Kidney capillary endothelial cell (primary cell): Measurements from ENCODE around the gene SERTAD2.

Experiments
- DNase-seq: peaks from one replicate; pipeline ENCODE4 v3.0.0-alpha.2; 2018; ENCODE audit warnings: low spot score

The SERTAD2 gene, protein sequence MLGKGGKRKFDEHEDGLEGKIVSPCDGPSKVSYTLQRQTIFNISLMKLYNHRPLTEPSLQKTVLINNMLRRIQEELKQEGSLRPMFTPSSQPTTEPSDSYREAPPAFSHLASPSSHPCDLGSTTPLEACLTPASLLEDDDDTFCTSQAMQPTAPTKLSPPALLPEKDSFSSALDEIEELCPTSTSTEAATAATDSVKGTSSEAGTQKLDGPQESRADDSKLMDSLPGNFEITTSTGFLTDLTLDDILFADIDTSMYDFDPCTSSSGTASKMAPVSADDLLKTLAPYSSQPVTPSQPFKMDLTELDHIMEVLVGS

DNA sequence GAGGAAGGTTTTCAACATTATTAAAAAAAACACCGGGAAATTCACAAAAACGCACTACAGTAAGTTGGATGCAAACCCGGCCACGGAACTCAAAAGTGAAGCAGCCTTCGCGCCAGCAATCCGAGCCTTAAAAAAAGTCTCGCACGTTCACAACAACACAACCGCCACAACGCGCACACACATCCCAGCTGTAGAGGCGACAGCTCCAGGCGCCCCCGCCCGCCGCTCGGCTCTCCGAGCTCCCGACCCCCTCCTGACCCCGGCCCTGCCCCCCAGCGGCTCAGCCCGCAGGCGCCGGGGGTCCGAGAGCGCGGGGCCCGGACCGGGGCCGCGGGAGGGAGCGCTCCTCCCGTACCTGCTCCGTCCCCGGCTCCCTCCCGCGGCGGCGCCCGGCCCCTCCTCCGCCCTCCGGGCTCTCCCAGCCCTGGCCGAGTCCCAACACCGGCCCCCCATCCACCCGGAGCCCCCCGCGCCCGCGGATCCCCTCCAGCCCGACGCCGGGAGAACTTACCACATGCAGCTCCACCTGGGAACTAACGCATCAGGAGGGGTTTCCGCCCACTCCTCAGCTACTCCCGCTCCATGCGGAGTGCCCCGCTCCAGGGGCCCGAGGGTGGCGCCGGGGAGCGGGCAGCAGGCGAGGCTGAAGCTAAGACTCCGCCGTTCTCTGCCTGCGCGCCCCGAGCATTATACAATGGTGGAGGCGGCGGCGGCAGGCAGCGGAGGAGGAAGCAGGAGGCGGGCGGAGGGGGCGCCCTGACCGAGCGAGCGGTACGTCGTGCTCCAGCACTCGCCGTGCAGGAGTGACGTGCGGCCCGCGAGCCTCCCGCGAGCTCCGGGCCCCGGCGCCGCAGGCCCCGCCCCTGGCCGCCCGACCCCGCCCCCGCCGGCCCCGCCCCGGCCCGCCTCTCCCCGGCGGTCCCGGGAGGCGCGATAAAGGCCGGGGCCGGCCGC, at the start of gene SERTAD2:
SERTAD2 (minus strand) TSS at position 805 of the 954 bp plus-strand sequence. CDS start 17,042 bp downstream, outside the sequence.
- peak; percentile 74 for DNase-seq

DNA sequence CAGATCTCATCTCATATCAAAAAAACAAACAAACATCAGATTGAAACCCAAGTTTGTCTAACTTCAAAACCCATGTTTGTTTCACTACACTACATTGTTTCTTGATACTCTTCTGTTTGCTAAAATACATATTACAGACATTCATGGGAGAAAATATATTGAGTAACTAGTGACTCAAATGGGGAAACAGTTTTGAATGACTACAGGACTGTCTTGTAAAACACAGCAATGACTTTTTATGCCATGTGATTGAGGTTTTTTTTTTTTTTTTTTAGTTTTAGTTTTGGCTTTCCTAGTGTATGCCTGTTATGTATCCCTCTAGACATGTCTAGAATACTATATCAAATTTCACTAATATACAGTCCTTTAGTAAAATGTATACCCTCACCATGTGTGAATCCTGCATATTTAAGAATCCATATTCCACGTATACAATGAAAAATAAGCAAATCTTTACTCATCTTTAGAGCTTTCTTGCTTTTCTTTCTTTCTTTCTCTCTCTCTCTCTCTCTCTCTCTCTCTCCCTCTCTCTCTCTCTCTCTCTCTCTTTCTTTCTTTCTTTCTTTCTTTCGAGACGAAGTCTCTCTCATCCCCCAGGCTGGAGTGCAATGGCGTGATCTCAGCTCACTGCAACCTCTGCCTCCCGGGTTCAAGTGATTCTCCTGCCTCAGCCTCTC, 46.6 kb upstream of the SERTAD2 start:
- DNase-seq = no peak

DNA sequence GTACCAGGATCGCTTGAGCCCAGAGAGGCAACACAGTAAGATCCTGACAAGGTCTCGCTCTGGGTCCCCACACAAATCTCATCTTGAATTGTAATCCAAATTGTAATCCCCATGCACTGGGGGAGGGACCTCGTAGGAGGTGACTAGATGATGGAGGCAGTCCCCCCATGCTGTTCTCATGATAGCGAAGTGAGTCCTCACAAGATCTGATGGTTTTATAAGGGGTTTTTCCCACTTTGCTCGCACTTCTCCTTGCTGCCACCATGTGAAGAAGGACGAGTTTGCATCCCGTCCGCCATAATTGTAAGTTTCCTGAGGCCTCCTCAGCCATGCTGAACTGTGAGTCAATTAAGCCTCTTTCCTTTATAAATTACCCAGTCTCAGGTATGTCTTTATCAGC, 46.0 kb upstream of the SERTAD2 start:
- no peak for DNase-seq

DNA sequence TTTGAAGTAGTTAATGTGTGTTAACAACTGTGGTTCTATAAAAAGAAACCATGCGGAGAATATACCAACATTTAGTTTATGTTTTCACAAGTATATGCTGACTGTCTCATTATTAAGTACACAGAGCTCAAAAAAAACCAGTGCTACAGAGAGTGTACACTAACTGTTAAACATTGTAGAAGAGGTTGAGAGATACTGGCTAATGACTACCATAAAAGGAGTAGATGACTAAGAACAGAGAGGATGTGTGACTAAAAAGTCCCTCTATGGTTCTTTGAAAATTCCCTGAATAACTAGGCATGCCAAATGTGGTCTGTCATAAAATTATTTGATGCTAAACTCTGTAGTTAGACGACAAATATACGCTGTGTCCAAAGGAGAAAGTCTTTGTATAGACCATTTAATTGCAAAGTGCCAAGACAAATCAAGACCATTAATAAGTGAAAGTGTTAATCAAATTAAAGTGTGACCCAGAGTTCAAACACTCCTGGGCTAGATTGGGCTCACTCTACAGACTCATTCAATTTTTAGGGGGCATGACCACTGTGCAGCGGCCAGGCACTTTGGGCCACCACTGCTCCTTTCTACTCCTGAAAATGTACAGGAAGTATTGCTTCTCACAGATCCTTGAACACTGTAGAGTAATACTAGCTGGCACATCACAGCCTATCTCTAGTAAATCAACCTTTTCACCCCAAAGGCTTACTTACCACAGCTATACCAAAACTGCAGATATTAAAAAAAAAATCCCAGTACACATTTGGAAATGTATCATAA, 45.1 kb upstream of the SERTAD2 start:
- DNase-seq = peak; percentile 99

DNA sequence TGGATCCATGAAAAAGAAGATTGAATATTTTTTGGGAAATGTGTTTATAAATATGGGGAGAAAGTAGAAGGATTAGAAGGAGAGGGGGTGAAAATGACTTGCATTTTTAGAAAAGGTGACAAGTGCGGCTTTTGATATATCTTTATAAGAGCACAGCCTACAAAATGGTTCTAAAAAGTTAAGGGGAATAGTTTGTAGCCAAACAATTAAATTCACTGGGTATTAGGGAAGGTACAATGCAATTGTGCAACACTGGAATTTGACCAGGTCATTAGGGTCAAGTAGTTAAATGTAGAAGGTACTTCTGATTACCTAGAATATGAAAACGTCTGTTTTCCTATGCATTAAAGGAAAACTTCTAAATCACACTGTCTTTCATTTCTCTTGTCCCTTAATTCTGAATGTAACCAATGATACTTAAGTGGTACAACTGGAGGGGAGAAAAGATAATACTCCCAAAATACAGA, 44.5 kb upstream of the SERTAD2 start:
- no peak for DNase-seq

DNA sequence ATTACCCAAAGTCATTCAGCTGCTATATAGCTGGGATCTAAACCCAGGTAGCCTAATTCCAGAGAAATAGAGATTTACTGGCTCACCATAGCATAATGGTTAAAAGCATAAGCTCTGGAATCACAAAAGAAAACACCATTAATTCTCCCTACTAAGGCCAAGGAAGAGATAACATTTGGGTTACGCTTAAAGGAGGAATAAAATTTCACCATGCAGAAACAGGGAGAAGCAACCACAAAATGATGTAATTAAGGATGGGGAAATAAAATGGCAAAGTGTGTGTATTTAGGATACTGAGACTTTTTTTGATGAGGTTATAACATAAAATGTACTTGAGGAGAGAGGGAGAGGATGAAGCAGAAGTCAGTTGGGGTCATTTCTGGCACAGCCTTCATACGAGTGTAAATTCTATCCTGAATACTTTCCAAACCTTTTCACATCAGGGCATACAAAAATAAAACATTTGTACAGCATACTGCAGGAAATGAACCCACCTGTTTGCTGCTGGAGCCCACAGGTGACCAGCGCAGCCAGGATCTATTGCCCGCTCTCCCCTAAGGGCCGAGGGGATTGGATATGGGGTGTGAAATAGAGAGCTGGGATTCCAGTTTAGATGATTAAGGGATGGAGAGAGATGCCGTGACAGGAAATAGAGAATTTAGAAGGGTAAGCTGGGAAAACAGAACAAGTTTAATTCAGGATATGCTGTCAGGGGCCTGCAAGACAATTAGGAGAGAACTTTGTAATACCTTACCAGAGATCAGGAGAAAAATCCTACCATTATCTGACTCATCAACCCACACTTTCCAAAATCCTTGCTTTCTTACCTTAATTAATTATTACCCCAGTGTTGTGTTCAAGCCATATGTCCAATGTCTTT, 43.8 kb upstream of the SERTAD2 start:
- no peak for DNase-seq

DNA sequence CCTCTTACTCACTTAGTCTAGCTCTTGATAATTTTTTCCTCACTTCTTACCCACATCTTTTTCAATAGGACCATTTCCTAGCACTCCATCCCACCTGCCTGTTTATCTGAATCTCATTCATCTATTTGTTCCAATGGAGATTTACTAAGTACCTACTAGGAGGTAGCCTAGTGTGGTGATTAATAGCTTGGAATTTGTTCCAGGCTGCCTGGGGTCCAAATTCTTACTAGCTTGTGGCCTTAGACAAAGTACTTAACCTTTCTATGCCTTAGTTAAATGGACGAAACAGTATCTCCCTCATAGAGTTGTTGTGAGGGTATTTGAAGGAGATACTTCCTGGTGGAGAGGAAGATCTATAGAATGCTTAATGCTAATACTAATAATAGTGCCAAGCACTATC, 42.9 kb upstream of the SERTAD2 start:
- no peak for DNase-seq

DNA sequence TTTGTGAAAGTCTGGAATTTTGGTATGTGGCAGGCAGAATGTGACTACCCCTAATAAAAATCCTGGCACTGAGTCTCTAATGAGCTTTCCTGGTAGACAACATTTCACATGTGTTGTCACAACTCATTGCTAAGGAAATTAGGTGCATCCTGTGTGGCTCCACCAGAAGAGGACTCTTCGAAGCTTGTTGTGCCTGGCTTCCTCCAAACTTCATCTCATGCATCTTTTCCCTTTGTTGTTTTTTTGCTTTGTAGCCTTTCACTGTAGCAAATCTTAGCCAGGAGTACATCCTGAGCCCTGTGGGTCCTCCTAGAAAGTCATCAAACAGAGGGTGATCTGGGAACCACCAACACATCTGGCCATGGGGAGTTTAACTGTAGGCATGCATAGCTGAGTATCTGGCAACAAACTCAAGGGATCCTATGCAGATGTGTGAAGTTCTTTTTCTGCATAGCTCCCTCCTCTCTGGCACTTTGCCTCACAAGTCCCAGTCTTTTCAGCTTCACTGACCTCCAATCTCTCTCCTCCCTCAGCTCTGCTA, 42.1 kb upstream of the SERTAD2 start:
- peak; percentile 87 for DNase-seq

DNA sequence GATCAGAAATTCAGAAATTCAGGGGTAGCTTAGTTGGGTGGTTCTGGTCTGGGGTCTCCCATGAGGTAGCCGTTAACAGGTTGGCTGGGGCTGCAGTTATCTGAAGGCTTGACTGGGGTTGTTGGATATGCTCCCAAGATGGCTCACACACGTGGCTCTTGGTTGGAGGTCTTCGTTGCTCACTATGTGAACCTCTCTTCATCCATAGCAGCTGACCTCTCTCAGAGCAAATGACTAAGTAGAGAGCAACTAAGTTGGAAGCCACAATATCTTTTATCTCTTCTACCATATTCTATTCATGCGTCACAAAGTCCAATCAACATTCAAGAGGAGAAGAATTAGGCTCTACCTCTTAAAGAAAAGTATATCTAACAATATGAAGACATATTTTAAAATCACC, 38.7 kb upstream of the SERTAD2 start:
- DNase-seq = no peak

DNA sequence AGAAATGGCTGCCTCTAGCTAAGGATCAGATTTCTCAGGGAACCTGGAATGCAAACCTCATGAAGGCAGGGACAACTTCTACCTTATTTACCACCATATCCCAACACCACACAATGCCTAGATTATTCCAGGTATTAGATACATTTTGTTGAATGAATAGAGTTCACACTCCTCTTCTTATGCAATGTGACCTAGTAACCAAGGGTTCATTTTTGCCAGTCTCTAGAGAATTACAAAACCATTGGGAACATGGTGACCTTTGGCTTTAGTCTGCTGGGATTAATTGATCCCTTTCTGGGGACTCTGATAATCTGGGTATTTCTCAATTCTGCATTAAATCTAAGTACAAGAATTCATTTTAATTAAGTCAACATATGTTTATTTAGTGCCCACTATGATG, 35.2 kb upstream of the SERTAD2 start:
- DNase-seq = no peak

DNA sequence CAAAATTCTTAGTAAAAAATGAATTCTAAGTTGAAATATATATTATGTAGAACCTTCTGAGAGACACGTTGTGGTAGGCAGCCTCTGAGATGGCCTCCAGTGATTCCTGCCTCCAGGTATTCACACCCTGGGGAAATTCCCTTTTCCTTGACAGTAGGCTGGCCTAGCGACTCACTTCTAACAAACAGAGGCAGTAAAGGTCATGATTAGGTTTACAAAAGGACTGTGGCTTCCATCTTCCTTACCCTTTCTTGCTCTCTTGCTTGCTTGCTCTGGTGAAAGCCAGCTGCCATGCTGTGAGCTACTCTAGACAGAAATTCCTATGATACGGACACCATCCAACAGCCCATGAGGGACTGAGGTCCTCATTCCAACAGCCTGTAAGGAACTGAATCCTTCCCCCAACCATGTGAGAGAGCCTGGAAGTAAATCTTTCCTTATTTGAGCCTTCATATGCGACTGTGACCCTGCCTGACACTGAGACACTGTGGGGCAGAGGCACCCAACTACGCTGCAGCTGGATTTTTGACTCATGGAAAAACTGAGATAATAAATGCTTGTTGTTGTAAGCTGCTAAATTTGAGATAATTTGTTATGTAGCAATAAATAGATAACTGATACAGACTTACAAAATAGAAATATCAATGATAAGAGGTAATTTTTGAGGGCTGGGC, 32.7 kb upstream of the SERTAD2 start:
- no peak for DNase-seq

DNA sequence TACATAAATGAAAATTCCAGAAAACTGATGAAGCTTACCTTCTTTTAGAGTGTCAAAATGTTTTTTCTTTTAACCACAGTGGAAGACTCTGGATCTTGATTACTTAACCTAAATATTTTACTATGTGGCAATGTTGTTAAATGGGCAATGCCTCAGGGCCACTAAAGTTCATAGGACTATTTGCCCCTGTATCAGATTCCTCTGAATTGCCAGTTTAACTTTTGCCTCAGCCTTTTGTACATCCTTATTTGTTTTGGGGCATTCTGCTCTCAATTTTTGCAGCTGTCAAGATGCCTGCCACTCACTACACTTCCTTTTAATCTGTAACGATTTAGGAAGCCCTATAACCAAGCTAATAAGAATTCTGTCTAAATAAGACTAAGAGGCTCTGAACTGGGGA, 31.7 kb upstream of the SERTAD2 start:
- no peak for DNase-seq

DNA sequence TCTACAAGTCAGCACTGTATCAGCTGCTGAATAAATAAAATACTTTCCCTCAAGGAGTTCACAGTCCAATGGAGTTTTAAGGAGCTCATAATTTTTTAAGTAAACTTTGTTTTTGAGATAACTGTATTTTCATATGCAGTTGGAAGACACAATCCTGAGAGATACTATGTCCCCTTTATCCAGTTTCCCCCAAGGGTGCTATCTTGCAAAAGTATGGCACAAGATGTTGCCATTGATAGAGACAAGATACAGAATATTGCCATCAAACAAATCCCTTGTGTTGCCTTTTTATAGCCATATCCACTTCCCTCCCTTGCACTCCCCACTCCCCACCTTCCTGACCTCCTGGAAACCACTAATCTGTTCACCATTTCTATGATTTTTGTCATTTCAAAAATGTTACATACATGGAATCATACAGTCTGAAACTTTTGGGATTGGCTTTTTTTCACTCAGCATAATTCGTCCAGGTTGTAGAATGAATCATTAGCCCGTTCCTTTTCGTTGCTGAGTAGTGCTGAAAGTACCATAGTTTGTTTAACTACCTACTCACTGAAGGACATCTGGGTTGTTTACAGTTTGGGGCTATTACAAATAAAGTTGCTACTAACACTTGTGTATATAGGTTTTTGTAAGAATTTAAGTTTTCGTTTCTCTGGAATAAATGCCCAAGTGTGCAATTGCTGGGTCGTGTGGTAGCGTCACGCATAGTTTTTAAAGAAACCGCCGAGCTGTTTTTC, 30.2 kb upstream of the SERTAD2 start:
- no peak for DNase-seq

DNA sequence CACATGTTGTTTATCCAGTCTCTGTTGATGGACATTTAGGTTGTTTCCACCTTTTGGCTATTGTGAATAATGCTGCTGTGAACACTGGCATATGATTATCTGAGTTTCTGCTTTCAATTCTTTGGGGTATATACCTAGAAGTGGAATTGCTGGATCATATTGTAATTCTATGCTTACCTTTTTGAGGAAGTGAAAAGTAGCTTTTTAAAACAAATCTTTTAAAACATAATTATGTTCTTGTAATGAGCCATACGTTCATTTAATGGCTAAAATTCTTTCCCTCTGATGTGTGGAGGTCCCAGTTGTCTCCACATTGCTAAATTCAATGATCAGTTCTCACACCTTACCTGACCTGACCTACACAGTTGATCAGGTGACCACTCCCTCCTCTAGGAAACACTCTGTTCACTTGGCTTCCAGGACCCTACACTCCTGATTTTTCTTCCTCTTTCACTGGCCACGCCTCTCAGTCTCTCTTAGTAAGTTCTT, 27.8 kb upstream of the SERTAD2 start:
- DNase-seq = no peak

DNA sequence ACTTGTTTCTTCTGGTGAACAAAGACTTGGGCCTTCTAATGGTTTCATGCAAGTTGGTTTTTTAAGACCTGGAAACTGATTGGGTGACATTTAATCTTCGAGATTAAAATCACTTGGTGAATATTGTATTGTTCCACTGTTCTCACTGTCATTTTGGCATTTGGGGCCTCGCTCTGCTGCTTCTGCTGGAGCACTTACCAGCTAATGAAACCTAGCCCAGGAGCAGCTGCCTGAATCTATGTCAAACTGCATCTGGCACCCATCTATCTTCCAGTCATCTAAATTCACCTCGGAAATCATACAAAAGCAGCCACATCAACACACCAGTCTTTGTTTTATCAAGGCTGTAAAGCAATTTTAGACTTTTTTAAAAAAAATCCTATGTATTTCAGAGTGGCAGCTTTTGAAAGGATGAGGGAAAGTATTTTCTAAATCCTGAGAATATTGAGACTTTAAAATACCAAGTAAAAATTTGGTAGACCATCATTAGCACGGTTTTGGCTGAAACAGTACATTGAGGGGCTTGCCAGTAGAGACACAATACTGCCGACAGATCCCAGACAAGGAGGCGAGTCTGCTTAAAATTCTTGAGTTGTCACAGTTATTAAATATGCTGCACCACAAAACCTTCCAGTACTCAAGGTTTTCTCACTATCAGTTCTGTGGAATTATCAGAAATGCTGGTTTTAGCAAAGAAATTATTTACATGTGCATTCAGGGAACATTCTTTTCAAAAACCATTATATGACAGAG, 26.1 kb upstream of the SERTAD2 start:
- DNase-seq = no peak

DNA sequence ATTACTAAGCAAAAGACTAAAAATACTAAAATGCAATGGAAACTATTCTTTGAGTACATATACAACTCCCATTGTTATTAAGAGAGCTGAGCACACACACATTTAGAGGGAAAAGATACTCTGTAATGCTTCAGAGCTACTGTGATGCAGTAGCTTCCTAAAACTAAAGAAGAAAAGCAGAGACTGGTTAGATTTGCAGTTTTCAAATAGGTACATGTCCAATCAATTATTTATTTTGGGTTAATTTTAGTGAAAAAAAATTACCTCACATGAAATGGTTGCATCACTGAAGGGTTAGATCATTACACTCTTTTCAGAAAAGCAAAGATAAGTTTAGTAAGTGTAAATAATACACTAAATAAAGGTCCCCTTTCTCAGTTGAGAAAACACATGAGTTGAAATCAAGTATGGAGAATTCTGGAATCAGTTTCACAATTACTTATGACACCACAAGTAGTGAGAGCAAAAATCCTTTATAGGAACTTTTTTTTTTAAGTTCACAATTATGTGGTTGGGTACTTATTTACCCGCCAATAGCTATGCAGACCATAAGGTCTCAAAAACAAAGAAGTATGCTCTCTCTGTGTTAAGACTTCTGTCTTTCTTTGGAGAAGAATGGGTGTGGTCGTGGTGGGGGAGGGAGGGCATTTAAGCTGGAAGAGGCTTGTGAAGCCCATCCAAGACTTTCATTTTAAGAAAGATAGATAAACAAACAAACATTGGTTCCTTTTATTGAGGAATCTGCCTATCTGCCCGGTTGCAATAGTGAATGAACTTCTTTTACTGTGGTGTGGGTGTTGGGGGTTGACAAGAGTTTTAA, 25.3 kb upstream of the SERTAD2 start:
- no peak for DNase-seq

DNA sequence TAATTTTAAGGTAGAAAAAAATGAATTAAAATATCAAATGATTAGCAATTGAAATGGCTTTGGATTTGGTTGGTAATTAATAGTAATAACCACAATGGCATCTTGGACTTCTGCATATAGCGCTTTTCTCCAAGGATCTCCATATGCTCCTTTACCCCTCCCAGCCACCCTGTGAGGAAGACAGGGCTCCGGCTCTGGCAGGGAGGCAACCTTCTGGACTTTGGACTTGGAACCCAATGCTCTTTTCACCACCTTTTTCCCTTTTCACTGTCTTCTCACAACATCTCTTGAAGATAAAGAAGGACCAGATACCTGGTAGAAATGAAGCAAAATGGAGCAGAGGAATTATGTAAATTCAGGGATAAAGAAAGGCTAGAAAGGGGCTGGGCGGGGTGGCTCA, 23.8 kb upstream of the SERTAD2 start:
- no peak for DNase-seq
